ENCODE data around the gene TMEM247. TPM values are rescaled to one million over a fixed set of nuclear protein-coding genes. Genes with fewer than 3 reads are reported as not detected.

The TMEM247 gene
- total and polyA plus RNA-seq, 2 of the 8 experiments (the other 6 are each of a cell fraction or from before 2014, with no cell fraction given) = not detected

DNA sequence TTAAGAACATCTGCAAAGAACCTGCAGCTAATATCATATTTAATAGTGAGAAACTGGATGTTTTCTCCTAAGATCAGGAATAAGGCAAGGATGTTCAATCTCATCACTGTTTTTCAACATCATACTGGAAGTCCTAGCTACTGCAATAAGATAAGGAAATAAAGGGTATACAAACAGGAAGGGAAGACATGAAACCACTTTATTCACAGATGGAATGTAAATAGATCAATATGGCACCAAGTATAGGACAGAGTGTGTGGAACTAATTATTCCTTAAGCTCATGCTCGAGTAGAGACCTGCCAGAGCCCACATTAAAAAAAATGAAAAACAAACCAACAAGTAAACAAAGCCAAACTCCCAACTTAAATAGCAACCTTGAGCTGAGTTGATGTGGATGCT, 41.3 kb upstream of the TMEM247 start:
- Histone ChIP-seq H3K23me2 (ENCODE audit: low read depth, low read length) (no peaks in the 10 kb centered on the region), H3K79me1 (ENCODE audit: low read depth, low read length) (no peaks in the 10 kb centered on the region), H2AK5ac (ENCODE audit: low read depth, low read length) (no peak overlapping the region), H3K18ac (ENCODE audit: extremely low read depth, low read length) (no peak overlapping the region), H3K36me3 (ENCODE audit: control insufficient read depth in 2 of 4, insufficient read depth in 4 of 4, low read length in 3 of 4) (no peaks in the 10 kb centered on the region), H2BK12ac (ENCODE audit: low read depth, low read length) (no peak overlapping the region), H4K5ac (ENCODE audit: insufficient read length, low read depth, low read length) (no peak overlapping the region), H3K27me3 (replicated peaks in 1 of 4; ENCODE audit: control insufficient read depth in 3 of 4, extremely low read depth in 1 of 4, insufficient read depth in 3 of 4, low read length in 3 of 4) (no peaks in the 10 kb centered on the region), H3K4me2 (ENCODE audit: insufficient read depth in 1 of 2, low read depth in 2 of 2, low read length in 2 of 2) (no peak overlapping the region), H3K79me2 (ENCODE audit: control insufficient read depth in 1 of 2, insufficient read depth in 2 of 2, low read length in 2 of 2) (no peaks in the 10 kb centered on the region), H2BK120ac (replicated peaks; ENCODE audit: low read depth, low read length) (no peak overlapping the region), H2BK20ac (ENCODE audit: low read length) (no peak overlapping the region), H2BK5ac (ENCODE audit: low read depth, low read length) (no peak overlapping the region), H3K56ac (replicated peaks; ENCODE audit: insufficient read length, low read depth, low read length) (no peak overlapping the region), H2AFZ (ENCODE audit: low read length) (peak overlapping the region; percentile 14; the same call in 1 of the 2 replicates), H3K4me3 (ENCODE audit: extremely low read depth in 1 of 4, insufficient read depth in 2 of 4, low read depth in 3 of 4, low read length in 4 of 4) (no peak overlapping the region), H2BK15ac (ENCODE audit: low read length) (no peak overlapping the region), H4K8ac (ENCODE audit: extremely low read depth, insufficient read depth, low read length) (no peak overlapping the region), H3K9ac (replicated peaks in 1 of 4; ENCODE audit: extremely low read depth in 1 of 4, low read depth in 3 of 4, low read length in 3 of 4) (no peak overlapping the region), H4K20me1 (replicated peaks in 1 of 2; ENCODE audit: control insufficient read depth in 1 of 2, insufficient read depth in 2 of 2, low read length in 2 of 2) (no peaks in the 10 kb centered on the region), H3K14ac (ENCODE audit: insufficient read length) (no peak overlapping the region), H3K23ac (ENCODE audit: insufficient read length) (no peak overlapping the region), H4K91ac (replicated peaks; ENCODE audit: insufficient read length, low read length) (no peak overlapping the region), H3K4ac (replicated peaks; ENCODE audit: insufficient read length, low read depth, low read length) (no peak overlapping the region), H3K4me1 (replicated peaks in 1 of 4; ENCODE audit: control insufficient read depth in 3 of 4, insufficient read depth in 4 of 4, low read length in 3 of 4) (peaks cover 0 to 6% (median 5%) of the 10 kb centered on the region in 4 experiments; a peak in 4 of 7 replicates), H3K27ac (ENCODE audit: low read depth, low read length) (no peak overlapping the region), H3K9me3 (ENCODE audit: insufficient read depth in 2 of 2, low read depth in 1 of 2, low read length in 1 of 2) (no peaks in the 10 kb centered on the region)
- DNase-seq (ENCODE audit: low read depth in 1 of 2, low spot score in 2 of 2) (no peak), FAIRE-seq (no peak)
- TF ChIP-seq EP300 (IDR thresholded peaks at IDR 0.05; ENCODE audit: borderline replicate concordance in 1 of 2, low read depth in 2 of 2, low read length in 2 of 2) (no peak), SP1 (IDR thresholded peaks at IDR 0.05; ENCODE audit: low read depth, low read length) (no peak), MAFK (IDR thresholded peaks at IDR 0.05; ENCODE audit: low read depth, low read length) (no peak), CTBP2 (IDR thresholded peaks at IDR 0.05; ENCODE audit: borderline replicate concordance, insufficient read depth, insufficient read length, low read length) (no peak), BCL11A (IDR thresholded peaks at IDR 0.05; ENCODE audit: low read depth in 2 of 2, low read length in 2 of 2) (no peak), RBBP5 (IDR thresholded peaks at IDR 0.05; ENCODE audit: borderline replicate concordance, low read depth, low read length) (no peak), JUND (IDR thresholded peaks at IDR 0.05; ENCODE audit: low read length) (no peak)
- TF ChIP-seq, protein P1, sequence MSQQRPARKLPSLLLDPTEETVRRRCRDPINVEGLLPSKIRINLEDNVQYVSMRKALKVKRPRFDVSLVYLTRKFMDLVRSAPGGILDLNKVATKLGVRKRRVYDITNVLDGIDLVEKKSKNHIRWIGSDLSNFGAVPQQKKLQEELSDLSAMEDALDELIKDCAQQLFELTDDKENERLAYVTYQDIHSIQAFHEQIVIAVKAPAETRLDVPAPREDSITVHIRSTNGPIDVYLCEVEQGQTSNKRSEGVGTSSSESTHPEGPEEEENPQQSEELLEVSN (IDR thresholded peaks at IDR 0.05) = no peak
- POLR2A ChIA-PET (ENCODE audit: partially characterized antibody) = interaction anchor here (0.6 kb wide), 1 partner anchor 22 kb away, joined by 3 read pairs; no protein-coding TSS in a partner anchor
- CTCF ChIA-PET (ENCODE audit: partially characterized antibody) = interaction anchor here (1.0 to 1.5 kb wide), 3 partner anchors 29 to 425 kb away, joined by 3 to 7 read pairs (median 3); no protein-coding TSS in a partner anchor
- WGBS, 2 experiments (ENCODE audit: extremely low coverage in 1 of 2, insufficient coverage in 1 of 2, insufficient read length in 1 of 2, insufficient replicate concordance in 2 of 2, low coverage in 1 of 2, low lambda C conversion rate in 2 of 2, missing lambda C conversion rate in 1 of 2) = 86% methylated on average over 1 of the region's 1 CpG; no CpG with 5 or more reads in 1 of the 2 experiments

Data from H1 (cell line).